ENCODE data around the gene C2orf81. TPM values are rescaled to one million over a fixed set of nuclear protein-coding genes. Genes with fewer than 3 reads are reported as not detected.

C2orf81 gene
- total RNA-seq, 4 donors from 2014 or later: 0.88 to 1.4 TPM; not detected in 2

DNA sequence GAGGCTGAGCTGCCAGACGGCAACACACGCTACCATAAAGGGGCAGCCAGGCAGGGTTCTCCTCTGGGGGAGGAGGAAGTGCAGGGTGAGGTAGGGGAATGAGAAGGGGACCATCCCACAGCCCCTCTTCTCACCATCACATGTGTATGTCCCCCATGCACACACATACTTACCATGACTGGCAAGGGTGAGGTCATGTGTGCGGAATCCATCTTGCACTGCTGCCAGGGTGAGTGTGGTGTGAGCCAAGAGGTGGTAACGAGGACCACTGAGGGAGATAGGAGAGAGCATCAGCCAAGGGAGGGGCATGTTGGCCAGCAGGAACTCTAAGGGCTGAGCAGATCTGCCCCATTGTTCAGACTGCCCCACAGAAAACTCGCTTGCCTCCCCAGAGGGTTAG is 7.3 kb upstream of the C2orf81 start:
- TF ChIP-seq, protein P1, sequence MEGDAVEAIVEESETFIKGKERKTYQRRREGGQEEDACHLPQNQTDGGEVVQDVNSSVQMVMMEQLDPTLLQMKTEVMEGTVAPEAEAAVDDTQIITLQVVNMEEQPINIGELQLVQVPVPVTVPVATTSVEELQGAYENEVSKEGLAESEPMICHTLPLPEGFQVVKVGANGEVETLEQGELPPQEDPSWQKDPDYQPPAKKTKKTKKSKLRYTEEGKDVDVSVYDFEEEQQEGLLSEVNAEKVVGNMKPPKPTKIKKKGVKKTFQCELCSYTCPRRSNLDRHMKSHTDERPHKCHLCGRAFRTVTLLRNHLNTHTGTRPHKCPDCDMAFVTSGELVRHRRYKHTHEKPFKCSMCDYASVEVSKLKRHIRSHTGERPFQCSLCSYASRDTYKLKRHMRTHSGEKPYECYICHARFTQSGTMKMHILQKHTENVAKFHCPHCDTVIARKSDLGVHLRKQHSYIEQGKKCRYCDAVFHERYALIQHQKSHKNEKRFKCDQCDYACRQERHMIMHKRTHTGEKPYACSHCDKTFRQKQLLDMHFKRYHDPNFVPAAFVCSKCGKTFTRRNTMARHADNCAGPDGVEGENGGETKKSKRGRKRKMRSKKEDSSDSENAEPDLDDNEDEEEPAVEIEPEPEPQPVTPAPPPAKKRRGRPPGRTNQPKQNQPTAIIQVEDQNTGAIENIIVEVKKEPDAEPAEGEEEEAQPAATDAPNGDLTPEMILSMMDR (IDR thresholded peaks at IDR 0.05; ENCODE audit: low read depth): no peak

GRCh38 chr2:74427551-74427950 is 6.1 kb upstream of the C2orf81 start:
- TF ChIP-seq, protein P1 (IDR thresholded peaks at IDR 0.05; ENCODE audit: low read depth): no peak

- TF ChIP-seq, protein P1 (IDR thresholded peaks at IDR 0.05; ENCODE audit: low read depth): no peak
Measured at GRCh38 chr2:74426181-74426758, 4.9 kb upstream of the C2orf81 start.

- TF ChIP-seq, protein P1 (IDR thresholded peaks at IDR 0.05; ENCODE audit: low read depth): no peak
Measured at GRCh38 chr2:74425523-74425922, 4.1 kb upstream of the C2orf81 start.

- TF ChIP-seq, protein P1 (IDR thresholded peaks at IDR 0.05; ENCODE audit: low read depth): no peak
Measured at GRCh38 chr2:74424995-74425406, 3.6 kb upstream of the C2orf81 start.

- TF ChIP-seq, protein P1 (IDR thresholded peaks at IDR 0.05; ENCODE audit: low read depth): no peak
Measured at GRCh38 chr2:74424139-74424992, 2.9 kb upstream of the C2orf81 start.
